Measurements from ENCODE around the gene COPS3.

GRCh38 chr17:17309356-17309755 lies 28.3 kb upstream of the COPS3 start:
- TF ChIP-seq, protein P1, sequence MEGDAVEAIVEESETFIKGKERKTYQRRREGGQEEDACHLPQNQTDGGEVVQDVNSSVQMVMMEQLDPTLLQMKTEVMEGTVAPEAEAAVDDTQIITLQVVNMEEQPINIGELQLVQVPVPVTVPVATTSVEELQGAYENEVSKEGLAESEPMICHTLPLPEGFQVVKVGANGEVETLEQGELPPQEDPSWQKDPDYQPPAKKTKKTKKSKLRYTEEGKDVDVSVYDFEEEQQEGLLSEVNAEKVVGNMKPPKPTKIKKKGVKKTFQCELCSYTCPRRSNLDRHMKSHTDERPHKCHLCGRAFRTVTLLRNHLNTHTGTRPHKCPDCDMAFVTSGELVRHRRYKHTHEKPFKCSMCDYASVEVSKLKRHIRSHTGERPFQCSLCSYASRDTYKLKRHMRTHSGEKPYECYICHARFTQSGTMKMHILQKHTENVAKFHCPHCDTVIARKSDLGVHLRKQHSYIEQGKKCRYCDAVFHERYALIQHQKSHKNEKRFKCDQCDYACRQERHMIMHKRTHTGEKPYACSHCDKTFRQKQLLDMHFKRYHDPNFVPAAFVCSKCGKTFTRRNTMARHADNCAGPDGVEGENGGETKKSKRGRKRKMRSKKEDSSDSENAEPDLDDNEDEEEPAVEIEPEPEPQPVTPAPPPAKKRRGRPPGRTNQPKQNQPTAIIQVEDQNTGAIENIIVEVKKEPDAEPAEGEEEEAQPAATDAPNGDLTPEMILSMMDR (IDR thresholded peaks at IDR 0.05) = no peak
- TF ChIP-seq POLR2A (IDR thresholded peaks at IDR 0.05) = no peak
